ENCODE measurements around the gene CDKAL1.

GRCh38 chr6:20630617-20631548 lies 96.6 kb downstream of the CDKAL1 start:
- no peak for TF ChIP-seq CTCF (IDR thresholded peaks at IDR 0.05; ENCODE audit: low read length)
- TF ChIP-seq EZH2phosphoT487 (IDR thresholded peaks at IDR 0.05; ENCODE audit: low read length) = no peak
- no peak for TF ChIP-seq EZH2 (optimal IDR thresholded peaks at IDR 0.05; ENCODE audit: low read depth, low read length)
